ENCODE measurements around the gene EPRS1.

GRCh38 chr1:220019071-220019470, 27.2 kb downstream of the EPRS1 start:
- TF ChIP-seq CTCF (IDR thresholded peaks at IDR 0.05) (no peak), POLR2A (IDR thresholded peaks at IDR 0.05) (no peak)
